Kidney (tissue), 14 donors: ENCODE results near the gene SLC12A7. TPM values are rescaled to one million over a fixed set of nuclear protein-coding genes. Genes with fewer than 3 reads are reported as not detected.
"Not testable (repeated sequence)": the region's sequence is repeated elsewhere in the genome, so short reads cannot be mapped to it uniquely, and the experiment has no call there.

Experiments
- DNase-seq, 5 donors: peaks; one replicate each; pipeline ENCODE4 v3.0.0-alpha.2; 2013 to 2020
- FAIRE-seq: peaks from 2 replicates; lab custom pipeline; 2012; peaks lifted over from hg19 to GRCh38; lab: Jason Lieb, UNC
- H3K27ac ChIP-seq, 2 donors: one replicate each; pipeline ENCODE4 v1.7.0; 2013; ENCODE audit warnings: low read depth in 2 of 2, low read length in 2 of 2, inconsistent platforms in 1 of 2
- H3K27me3 ChIP-seq: one replicate; pipeline ENCODE4 v1.7.1; 2013; ENCODE audit warnings: low read length, inconsistent platforms; ENCODE audit not compliant: control insufficient read depth, insufficient read depth
- H3K36me3 ChIP-seq, 3 donors: one replicate each; pipeline versions ENCODE4 v1.7.0 to v1.7.1; 2013; ENCODE audit warnings: low read length in 3 of 3, control low read depth in 1 of 3, inconsistent platforms in 1 of 3; ENCODE audit not compliant: insufficient read depth in 3 of 3, control insufficient read depth in 2 of 3
- H3K4me1 ChIP-seq, 3 donors: one replicate each; pipeline versions ENCODE4 v1.7.0 to v1.7.1; 2013; ENCODE audit warnings: low read length in 3 of 3, inconsistent platforms in 1 of 3, low read depth in 1 of 3; ENCODE audit not compliant: control insufficient read depth in 2 of 3, insufficient read depth in 2 of 3
- H3K4me3 ChIP-seq, 3 donors: one replicate each; pipeline versions ENCODE4 v1.7.0 to v1.8.1; 2013; ENCODE audit warnings: low read length in 3 of 3, control low read depth in 1 of 3, inconsistent platforms in 1 of 3
- H3K9ac ChIP-seq, 3 donors: one replicate each; pipeline versions ENCODE4 v1.7.0 to v1.7.1; 2013; ENCODE audit warnings: low read length in 3 of 3, control low read depth in 1 of 3, inconsistent platforms in 1 of 3
- H3K9me3 ChIP-seq, 3 donors: one replicate each; pipeline versions ENCODE4 v1.7.0 to v1.7.1; 2013; ENCODE audit warnings: low read length in 3 of 3, control low read depth in 1 of 3, inconsistent platforms in 1 of 3; ENCODE audit not compliant: control insufficient read depth in 2 of 3, insufficient read depth in 1 of 3
- CTCF ChIP-seq: IDR thresholded peaks from 3 replicates; pipeline ENCODE4 v1.5.1; 2012; ENCODE audit warnings: mild to moderate bottlenecking, moderate library complexity, borderline replicate concordance; ENCODE audit not compliant: insufficient read depth; ENCODE audit errors: extremely low read depth
- intact Hi-C: fragments of 100-400 bp; cut with DNase I; formaldehyde crosslinking; loops from one replicate; pipeline ENCODE4 v1.11.1; 2022
- polyA plus RNA-seq: library from polyadenylated mRNA; stranded (reverse); fragments of 350-450 nt; fragmentation: Illumina TruSeq; extraction: RNeasy Lipid Tissue Mini Kit (QIAGEN cat#74804); gene quantifications from one replicate; pipeline ENCODE4 v1.2.3, GENCODE V29; 2014; ENCODE audit warnings: low read depth, low replicate concordance; ENCODE audit not compliant: insufficient read depth
- total RNA-seq: library from RNA; stranded (reverse); fragmentation: NEBNext Ultra II Directional; extraction: Animal tissue kit (Norgen Biotek cat#: 25700); gene quantifications from one replicate; pipeline ENCODE4 v1.2.1, GENCODE V29; 2021
- donor health status: control.
- donor health status: control.
- donor health status: control.
- donor health status: control.
- donor health status: control.
- donor health status: DM: yes; HTN: yes; CAD: no.
- donor health status: Normal renal cell carcinoma (clear cell type).

Gene SLC12A7
- total and polyA plus RNA-seq, 2 donors from 2014 or later = 28.2 to 92.9 TPM

GRCh38 chr5:1061916-1062315 lies 49.9 kb downstream of the SLC12A7 start:
- H3K36me3 ChIP-seq = peaks cover 0 to 44% (median 16%) of the 10 kb centered on the region in 3 donors

GRCh38 chr5:1061292-1061691 lies 50.6 kb downstream of the SLC12A7 start:
- H3K9me3 ChIP-seq, H3K27ac ChIP-seq, H3K4me3 ChIP-seq, intact Hi-C loops, H3K27me3 ChIP-seq, H3K4me1 ChIP-seq, H3K9ac ChIP-seq, FAIRE-seq: not testable (repeated sequence)
- DNase-seq = peak in 1 of 5 donors; percentile 53
- H3K36me3 ChIP-seq = peaks cover 0 to 48% (median 17%) of the 10 kb centered on the region in 3 donors

More at GRCh38 chr5:1061916-1062315, 49.9 kb downstream of the SLC12A7 start:
- intact Hi-C loops = no loop called here
- no peaks in the 10 kb centered on the region for H3K9me3 ChIP-seq
- H3K4me1 ChIP-seq = peaks cover 0 to 4% (median 0%) of the 10 kb centered on the region in 3 donors
- no peak for TF ChIP-seq CTCF
- FAIRE-seq (no peak), DNase-seq (peak in 1 of 5 donors; percentile 53)
- H3K27me3 ChIP-seq = no peaks in the 10 kb centered on the region
- H3K4me3 ChIP-seq = no peak overlapping the region
- no peak overlapping the region for H3K9ac ChIP-seq
- no peak overlapping the region for H3K27ac ChIP-seq

- Histone ChIP-seq H3K9ac (no peak overlapping the region), H3K4me1 (peaks cover 0 to 4% (median 0%) of the 10 kb centered on the region in 3 donors), H3K27me3 (no peaks in the 10 kb centered on the region), H3K9me3 (no peaks in the 10 kb centered on the region), H3K27ac (no peak overlapping the region), H3K4me3 (no peak overlapping the region), H3K36me3 (peaks cover 0 to 51% (median 19%) of the 10 kb centered on the region in 3 donors)
- no peak for FAIRE-seq
- DNase-seq = peak in 1 of 5 donors; percentile 60
- intact Hi-C loops = no loop called here
- no peak for TF ChIP-seq CTCF
Measured at GRCh38 chr5:1060535-1060981, 51.3 kb downstream of the SLC12A7 start.

GRCh38 chr5:1059884-1060263 lies 52.0 kb downstream of the SLC12A7 start:
- no peak for TF ChIP-seq CTCF
- peak in 2 of 5 donors; percentile 24 to 46 for DNase-seq
- Histone ChIP-seq H3K9ac (no peak overlapping the region), H3K27me3 (no peaks in the 10 kb centered on the region), H3K4me3 (no peak overlapping the region), H3K4me1 (peaks cover 0 to 4% (median 0%) of the 10 kb centered on the region in 3 donors), H3K27ac (no peak overlapping the region), H3K36me3 (peaks cover 3 to 49% (median 19%) of the 10 kb centered on the region in 3 donors), H3K9me3 (no peaks in the 10 kb centered on the region)
- no peak for FAIRE-seq
- intact Hi-C loops = no loop called here
